ENCODE results near the gene KRTAP5-5.

Gene KRTAP5-5

GRCh38 chr11:1652442-1652770 lies 22.8 kb downstream of the KRTAP5-5 start:
- Histone ChIP-seq H3K9ac (ENCODE audit: low read depth, low read length) (no peak overlapping the region), H3K36me3 (ENCODE audit: insufficient read depth, low read length) (no peaks in the 10 kb centered on the region), H3K4me3 (ENCODE audit: low read length) (no peak overlapping the region), H3K27me3 (ENCODE audit: insufficient read depth, low read length) (peaks cover 11% of the 10 kb centered on the region), H3K4me1 (ENCODE audit: insufficient read depth, low read length) (no peaks in the 10 kb centered on the region), H3K27ac (ENCODE audit: low read depth, low read length) (no peak overlapping the region), H3K9me3 (ENCODE audit: insufficient read depth, low read depth, low read length) (no peaks in the 10 kb centered on the region)
- WGBS: 60% methylated on average over 20 of the region's 20 CpGs

DNA sequence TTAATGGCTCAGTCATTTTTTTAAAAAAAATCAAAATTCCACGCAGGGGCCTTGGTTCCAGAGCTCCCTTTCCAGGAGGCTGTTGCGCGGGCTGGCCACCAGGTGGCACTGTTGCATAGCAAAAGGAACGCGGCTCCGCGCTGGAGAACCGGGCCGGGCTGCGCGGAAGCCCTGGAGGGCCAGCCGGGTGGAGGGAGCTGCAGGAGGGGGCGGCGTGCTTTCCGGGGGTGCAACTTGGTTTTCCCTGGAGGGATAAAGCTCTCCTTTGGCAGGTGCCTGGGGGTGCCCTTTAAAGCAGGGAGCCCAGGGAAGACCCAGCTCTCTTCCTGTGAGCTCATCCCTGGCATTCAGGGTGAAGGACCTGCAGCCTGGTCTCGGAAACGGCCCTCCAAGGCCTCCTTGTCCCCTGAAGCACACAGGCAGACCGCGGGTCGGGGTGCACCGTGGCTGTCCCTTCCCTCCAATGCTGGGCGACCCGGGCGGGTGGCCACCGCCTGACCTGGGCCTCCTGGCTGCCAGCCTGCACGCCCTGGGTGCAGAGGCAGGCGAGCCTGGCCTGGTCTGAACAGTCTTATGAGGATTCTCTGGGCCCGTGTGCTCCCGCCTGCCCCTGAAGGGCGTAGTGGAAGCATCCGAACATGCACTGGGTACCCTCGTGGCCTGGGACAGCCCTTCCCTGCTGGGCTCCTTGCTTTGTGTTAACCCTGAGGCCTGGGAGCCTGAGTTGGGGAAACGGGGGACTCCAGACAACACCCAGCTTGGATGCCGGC lies 23.4 kb downstream of the KRTAP5-5 start:
- no peaks in the 10 kb centered on the region for H3K9me3 ChIP-seq (ENCODE audit: insufficient read depth, low read depth, low read length)
- H3K27me3 ChIP-seq (ENCODE audit: insufficient read depth, low read length): peaks cover 11% of the 10 kb centered on the region
- no peak overlapping the region; the same call in 1 of the 2 replicates for H3K9ac ChIP-seq (ENCODE audit: low read depth, low read length)
- no peaks in the 10 kb centered on the region for H3K36me3 ChIP-seq (ENCODE audit: insufficient read depth, low read length)
- H3K4me3 ChIP-seq (ENCODE audit: low read length): peak overlapping the region; percentile 26; the same call in 1 of the 2 replicates
- H3K27ac ChIP-seq (ENCODE audit: low read depth, low read length): no peak overlapping the region
- WGBS: 36% methylated on average over 34 of the region's 34 CpGs
- H3K4me1 ChIP-seq (ENCODE audit: insufficient read depth, low read length): no peaks in the 10 kb centered on the region

DNA sequence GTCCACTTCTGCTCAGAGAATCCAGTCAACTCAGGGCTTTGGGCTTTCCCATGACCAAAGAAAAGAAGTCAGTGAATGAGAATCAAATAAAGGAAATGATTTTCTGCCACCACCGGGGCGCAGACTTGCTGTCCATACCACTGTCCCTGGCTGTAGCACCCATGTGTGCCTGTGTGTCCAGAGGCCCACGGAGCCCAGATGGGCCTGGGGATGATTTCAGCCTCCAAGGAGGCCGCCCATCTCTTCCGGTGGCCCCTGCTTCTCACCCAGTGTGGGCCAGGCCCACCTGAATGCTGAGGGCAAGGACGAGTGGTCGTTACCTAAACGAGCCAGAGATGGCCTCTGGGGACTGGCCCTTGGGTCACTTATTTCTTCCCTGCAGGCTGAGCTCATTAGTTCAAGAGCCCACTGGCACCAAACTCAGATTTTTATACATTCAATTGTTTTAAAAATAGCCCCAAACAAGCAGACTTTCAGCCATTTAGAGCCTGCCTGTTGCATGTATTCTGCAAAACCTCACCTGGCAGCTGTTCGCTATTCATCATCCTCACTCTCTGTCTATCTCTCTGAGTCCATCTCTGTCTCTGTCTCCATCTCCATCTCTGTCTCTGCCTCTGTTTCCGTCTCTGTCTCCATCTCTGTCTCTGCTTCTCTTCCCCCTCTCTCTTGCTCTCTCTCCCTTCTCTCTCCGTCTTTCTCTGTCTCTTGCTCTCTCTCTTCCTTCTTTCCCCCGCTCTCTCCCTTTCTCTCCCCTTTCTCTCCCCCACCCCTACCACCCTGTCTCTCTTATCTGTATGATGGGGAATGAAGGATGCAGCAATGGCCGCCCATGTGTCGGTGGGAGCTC lies 24.2 kb downstream of the KRTAP5-5 start:
- H3K4me3 ChIP-seq (ENCODE audit: low read length): no peak overlapping the region
- H3K9me3 ChIP-seq (ENCODE audit: insufficient read depth, low read depth, low read length): no peaks in the 10 kb centered on the region
- no peaks in the 10 kb centered on the region for H3K4me1 ChIP-seq (ENCODE audit: insufficient read depth, low read length)
- H3K36me3 ChIP-seq (ENCODE audit: insufficient read depth, low read length): no peaks in the 10 kb centered on the region
- peaks cover 11% of the 10 kb centered on the region for H3K27me3 ChIP-seq (ENCODE audit: insufficient read depth, low read length)
- 85% methylated on average over 13 of the region's 14 CpGs for WGBS
- H3K9ac ChIP-seq (ENCODE audit: low read depth, low read length): no peak overlapping the region
- no peak overlapping the region for H3K27ac ChIP-seq (ENCODE audit: low read depth, low read length)

- H3K4me3 ChIP-seq (ENCODE audit: low read length): no peak overlapping the region
- no peaks in the 10 kb centered on the region for H3K9me3 ChIP-seq (ENCODE audit: insufficient read depth, low read depth, low read length)
- no peaks in the 10 kb centered on the region for H3K4me1 ChIP-seq (ENCODE audit: insufficient read depth, low read length)
- no peak overlapping the region for H3K9ac ChIP-seq (ENCODE audit: low read depth, low read length)
- peaks cover 11% of the 10 kb centered on the region for H3K27me3 ChIP-seq (ENCODE audit: insufficient read depth, low read length)
- WGBS: 89% methylated on average over 21 of the region's 21 CpGs
- H3K27ac ChIP-seq (ENCODE audit: low read depth, low read length): no peak overlapping the region
- H3K36me3 ChIP-seq (ENCODE audit: insufficient read depth, low read length): no peaks in the 10 kb centered on the region
Measured at GRCh38 chr11:1654388-1655167, 25.0 kb downstream of the KRTAP5-5 start.

- no peaks in the 10 kb centered on the region for H3K4me1 ChIP-seq (ENCODE audit: insufficient read depth, low read length)
- no peak overlapping the region for H3K9ac ChIP-seq (ENCODE audit: low read depth, low read length)
- WGBS: 94% methylated on average over 26 of the region's 26 CpGs
- no peaks in the 10 kb centered on the region for H3K9me3 ChIP-seq (ENCODE audit: insufficient read depth, low read depth, low read length)
- H3K36me3 ChIP-seq (ENCODE audit: insufficient read depth, low read length): no peaks in the 10 kb centered on the region
- no peak overlapping the region for H3K27ac ChIP-seq (ENCODE audit: low read depth, low read length)
- H3K4me3 ChIP-seq (ENCODE audit: low read length): no peak overlapping the region
- H3K27me3 ChIP-seq (ENCODE audit: insufficient read depth, low read length): peaks cover 11% of the 10 kb centered on the region
Measured at GRCh38 chr11:1655168-1656060, 25.8 kb downstream of the KRTAP5-5 start.

DNA sequence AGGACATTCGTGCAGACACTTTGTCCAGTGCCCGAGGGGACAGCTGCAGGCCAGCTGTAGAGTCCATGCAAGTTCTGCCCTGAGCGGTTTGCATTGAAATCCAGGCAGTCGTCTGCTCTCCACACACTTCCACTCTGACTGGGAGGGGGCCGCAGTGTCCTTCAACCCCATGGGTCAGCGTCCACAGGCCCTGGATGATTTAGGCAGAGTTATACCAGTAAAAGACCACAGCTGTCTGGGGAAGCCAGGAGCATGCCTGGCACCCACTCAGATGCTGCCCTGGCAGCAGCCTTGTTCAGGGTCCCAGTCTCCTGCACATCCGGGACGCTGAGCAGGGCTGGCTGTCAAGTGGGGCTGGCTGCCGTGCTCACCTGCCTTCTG lies 26.5 kb downstream of the KRTAP5-5 start:
- Histone ChIP-seq H3K27ac (ENCODE audit: low read depth, low read length) (no peak overlapping the region), H3K4me3 (ENCODE audit: low read length) (no peak overlapping the region), H3K9me3 (ENCODE audit: insufficient read depth, low read depth, low read length) (no peaks in the 10 kb centered on the region), H3K27me3 (ENCODE audit: insufficient read depth, low read length) (peaks cover 11% of the 10 kb centered on the region), H3K9ac (ENCODE audit: low read depth, low read length) (no peak overlapping the region), H3K36me3 (ENCODE audit: insufficient read depth, low read length) (no peaks in the 10 kb centered on the region), H3K4me1 (ENCODE audit: insufficient read depth, low read length) (no peaks in the 10 kb centered on the region)
- WGBS: 90% methylated on average over 9 of the region's 9 CpGs

GRCh38 chr11:1656670-1657069 lies 27.1 kb downstream of the KRTAP5-5 start:
- Histone ChIP-seq H3K4me1 (ENCODE audit: insufficient read depth, low read length) (no peaks in the 10 kb centered on the region), H3K4me3 (ENCODE audit: low read length) (no peak overlapping the region), H3K9ac (ENCODE audit: low read depth, low read length) (no peak overlapping the region), H3K9me3 (ENCODE audit: insufficient read depth, low read depth, low read length) (no peaks in the 10 kb centered on the region), H3K27me3 (ENCODE audit: insufficient read depth, low read length) (peaks cover 11% of the 10 kb centered on the region), H3K36me3 (ENCODE audit: insufficient read depth, low read length) (no peaks in the 10 kb centered on the region), H3K27ac (ENCODE audit: low read depth, low read length) (no peak overlapping the region)
- 72% methylated on average over 7 of the region's 7 CpGs for WGBS

GRCh38 chr11:1659506-1659905 lies 29.9 kb downstream of the KRTAP5-5 start:
- no peaks in the 10 kb centered on the region; the same call in 1 of the 2 replicates for H3K27me3 ChIP-seq (ENCODE audit: insufficient read depth, low read length)
- no peaks in the 10 kb centered on the region for H3K36me3 ChIP-seq (ENCODE audit: insufficient read depth, low read length)

GRCh38 chr11:1660111-1660867 lies 30.7 kb downstream of the KRTAP5-5 start:
- Histone ChIP-seq H3K9ac (ENCODE audit: low read depth, low read length) (no peak overlapping the region), H3K9me3 (ENCODE audit: insufficient read depth, low read depth, low read length) (no peaks in the 10 kb centered on the region), H3K27ac (ENCODE audit: low read depth, low read length) (no peak overlapping the region), H3K4me3 (ENCODE audit: low read length) (no peak overlapping the region), H3K4me1 (ENCODE audit: insufficient read depth, low read length) (no peaks in the 10 kb centered on the region), H3K36me3 (ENCODE audit: insufficient read depth, low read length) (no peaks in the 10 kb centered on the region), H3K27me3 (ENCODE audit: insufficient read depth, low read length) (no peaks in the 10 kb centered on the region; the same call in 1 of the 2 replicates)
- 83% methylated on average over 24 of the region's 24 CpGs for WGBS

More at GRCh38 chr11:1659506-1659905, 29.9 kb downstream of the KRTAP5-5 start:
- Histone ChIP-seq H3K4me1 (ENCODE audit: insufficient read depth, low read length) (no peaks in the 10 kb centered on the region), H3K27ac (ENCODE audit: low read depth, low read length) (no peak overlapping the region), H3K9me3 (ENCODE audit: insufficient read depth, low read depth, low read length) (no peaks in the 10 kb centered on the region), H3K4me3 (ENCODE audit: low read length) (no peak overlapping the region), H3K9ac (ENCODE audit: low read depth, low read length) (no peak overlapping the region)
- 96% methylated on average over 14 of the region's 14 CpGs for WGBS

Data from HUES64 (cell line).